ENCODE measurements around the gene CATSPERZ.

The CATSPERZ gene, protein sequence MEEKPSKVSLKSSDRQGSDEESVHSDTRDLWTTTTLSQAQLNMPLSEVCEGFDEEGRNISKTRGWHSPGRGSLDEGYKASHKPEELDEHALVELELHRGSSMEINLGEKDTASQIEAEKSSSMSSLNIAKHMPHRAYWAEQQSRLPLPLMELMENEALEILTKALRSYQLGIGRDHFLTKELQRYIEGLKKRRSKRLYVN
- 0 reads per million in 2 donors for total RNA-seq

GRCh38 chr11:64299847-64300648, at the start of gene CATSPERZ:
Gene CATSPERZ (plus strand): TSS chr11:64300358. CDS start chr11:64300411, 53 bp downstream.
- no peak for DNase-seq

GRCh38 chr11:64250415-64251015, 49.6 kb upstream of the CATSPERZ start:
- DNase-seq: no peak

DNA sequence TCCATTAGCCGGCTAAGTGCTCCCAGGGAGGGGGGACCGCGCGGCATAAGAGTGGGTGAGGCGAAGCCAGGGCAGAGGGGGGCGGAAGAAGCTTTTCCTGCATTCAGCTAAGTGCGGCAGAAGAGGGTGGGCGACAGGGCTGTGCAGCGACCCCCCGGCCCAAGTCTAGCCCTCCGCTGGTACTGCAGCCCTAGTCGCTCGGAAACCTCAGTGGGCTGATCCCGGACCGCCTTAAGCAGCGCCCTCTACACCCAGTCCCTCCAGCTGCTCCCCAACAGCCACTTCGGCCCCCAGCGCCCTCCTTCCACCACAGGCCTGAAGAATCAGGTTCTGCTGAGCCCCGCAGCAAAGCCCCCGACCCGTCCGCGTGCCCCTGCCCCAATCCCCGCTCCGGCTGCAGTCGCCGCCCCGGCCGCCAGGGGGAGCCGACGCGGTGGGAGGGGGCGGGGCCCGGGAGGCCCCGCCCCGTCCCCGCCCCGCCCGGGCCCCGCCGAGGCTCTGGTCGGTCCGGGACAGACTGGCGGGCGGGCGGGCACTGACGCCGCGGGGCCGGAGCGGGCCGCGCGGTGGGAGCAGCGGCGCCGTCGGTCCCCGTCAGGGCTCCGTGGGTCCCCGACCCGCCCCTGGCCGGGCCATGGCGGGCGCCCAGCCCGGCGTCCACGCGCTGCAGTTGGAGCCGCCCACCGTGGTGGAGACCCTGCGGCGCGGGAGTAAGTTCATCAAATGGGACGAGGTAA, 49.0 kb upstream of the CATSPERZ start, which contains the start of gene PLCB3:
TSS of gene PLCB3 (plus strand) at position 515 of the 737 bp plus-strand sequence. CDS start at position 635, 120 bp downstream.
- peak; percentile 57 for DNase-seq

DNA sequence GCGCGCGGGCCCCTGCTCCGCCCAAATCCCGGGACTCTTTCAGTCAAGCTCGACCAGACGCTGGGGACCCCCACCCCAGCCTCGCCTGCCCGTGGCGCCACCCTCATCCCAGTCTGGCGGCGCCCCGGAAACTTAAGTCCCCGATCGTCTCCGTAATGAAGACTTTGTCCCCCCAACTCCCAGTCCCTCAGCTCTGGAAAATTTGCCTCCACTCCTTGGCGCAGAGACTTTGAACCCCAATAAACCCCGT, 48.5 kb upstream of the CATSPERZ start:
- no peak for DNase-seq

DNA sequence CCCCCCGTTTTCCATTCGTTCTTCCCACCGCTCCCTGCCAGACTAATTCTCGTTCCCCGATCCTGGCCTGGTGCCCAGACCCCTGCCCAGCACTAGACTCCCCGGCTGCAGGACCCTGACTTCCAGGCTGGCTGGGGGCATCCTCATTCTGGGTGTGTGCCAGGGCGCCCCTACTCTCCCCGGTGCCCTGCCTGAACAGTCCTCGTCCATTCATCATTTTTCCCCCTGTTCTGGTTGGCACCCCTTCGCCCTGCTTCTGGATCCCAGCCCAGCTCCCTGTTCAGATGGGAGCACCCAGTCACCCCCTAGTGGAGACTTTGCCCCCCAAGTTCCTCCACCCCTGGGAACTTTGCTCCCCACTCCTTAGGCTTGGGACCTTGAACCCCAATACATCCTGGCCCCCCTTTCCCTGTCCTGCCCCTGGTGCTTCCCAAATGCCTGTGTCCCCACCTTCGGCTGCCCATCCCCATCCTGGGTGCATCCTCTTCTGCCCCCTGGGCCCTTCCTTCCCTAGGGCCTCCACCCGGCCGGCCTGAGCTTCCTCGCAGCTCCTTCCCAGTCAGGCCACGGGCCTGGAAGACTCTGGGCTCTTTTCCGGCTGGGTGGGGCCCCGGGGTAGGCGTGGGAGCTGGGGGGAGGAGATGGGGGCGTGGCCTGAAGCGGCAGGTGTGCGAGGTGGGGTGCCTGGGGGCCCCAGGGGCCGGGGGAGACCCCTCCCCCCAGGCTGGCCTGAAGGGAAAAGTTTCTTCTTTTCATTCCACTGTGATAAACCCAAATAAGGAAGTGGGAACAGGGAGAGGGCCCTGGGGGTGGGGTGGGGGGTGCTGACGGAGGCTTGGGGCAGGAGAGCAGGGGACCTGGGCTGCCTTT, 47.9 kb upstream of the CATSPERZ start:
- no peak for DNase-seq

- DNase-seq: no peak
These were observed 47.1 kb upstream of the CATSPERZ start for GRCh38 chr11:64253043-64253442.

DNA sequence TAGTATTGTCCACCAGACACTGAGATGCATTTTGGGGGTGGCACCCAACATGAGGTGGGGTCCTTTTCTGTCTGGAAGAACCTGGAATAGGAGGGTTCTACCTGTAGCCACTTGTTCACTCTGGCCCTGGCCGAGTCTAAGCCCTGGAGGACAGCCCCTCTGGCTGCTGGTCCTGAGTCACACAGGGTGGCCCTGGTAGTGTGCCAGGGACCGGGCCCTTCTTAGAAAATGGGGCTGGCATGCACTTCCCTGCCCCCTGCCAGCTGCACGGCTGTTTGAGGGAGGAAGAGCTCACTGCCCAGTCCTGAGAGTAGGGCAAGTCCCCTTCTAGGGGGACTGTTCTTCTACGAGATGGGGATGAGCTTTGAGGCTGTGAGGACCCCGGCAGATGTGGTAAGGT, 46.7 kb upstream of the CATSPERZ start:
- no peak for DNase-seq

DNA sequence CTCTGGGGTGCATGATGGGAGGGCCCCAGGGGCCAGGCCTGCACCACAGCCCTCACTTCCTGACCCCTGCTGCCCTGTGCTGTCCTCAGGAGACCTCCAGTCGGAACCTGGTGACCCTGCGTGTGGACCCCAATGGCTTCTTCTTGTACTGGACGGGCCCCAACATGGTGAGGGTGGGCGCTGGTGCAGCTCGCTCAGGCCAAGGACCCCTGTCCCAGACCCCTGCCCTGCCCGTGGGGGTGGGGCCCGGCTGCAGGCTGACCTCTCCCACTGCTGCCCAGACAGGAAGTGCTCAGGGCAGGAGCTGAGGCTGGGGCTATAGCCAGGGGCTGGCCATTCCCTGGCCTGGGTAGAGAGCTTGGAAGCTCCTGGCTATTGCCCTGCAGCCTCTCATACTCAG, 45.8 kb upstream of the CATSPERZ start:
- no peak for DNase-seq

- no peak for DNase-seq
These were observed 44.7 kb upstream of the CATSPERZ start for GRCh38 chr11:64255135-64256128.

- no peak for DNase-seq
These were observed 43.9 kb upstream of the CATSPERZ start for GRCh38 chr11:64256300-64256699.

DNA sequence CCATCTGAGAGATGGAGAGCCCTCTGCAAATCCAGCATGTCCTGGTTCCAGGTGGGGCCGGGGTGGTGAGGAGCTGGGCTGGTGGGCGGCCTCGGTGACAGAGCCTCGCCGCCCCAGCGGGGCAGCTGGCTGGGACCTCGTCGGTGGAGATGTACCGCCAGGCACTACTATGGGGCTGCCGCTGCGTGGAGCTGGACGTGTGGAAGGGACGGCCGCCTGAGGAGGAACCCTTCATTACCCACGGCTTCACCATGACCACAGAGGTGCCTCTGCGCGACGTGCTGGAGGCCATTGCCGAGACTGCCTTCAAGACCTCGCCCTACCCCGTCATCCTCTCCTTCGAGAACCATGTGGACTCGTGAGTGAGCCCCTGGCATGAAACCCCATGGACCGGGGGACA, 41.8 kb upstream of the CATSPERZ start:
- DNase-seq: no peak

- DNase-seq: no peak
These were observed 41.1 kb upstream of the CATSPERZ start for GRCh38 chr11:64258946-64259532.

GRCh38 chr11:64259533-64260067, 40.6 kb upstream of the CATSPERZ start:
- DNase-seq: no peak

DNA sequence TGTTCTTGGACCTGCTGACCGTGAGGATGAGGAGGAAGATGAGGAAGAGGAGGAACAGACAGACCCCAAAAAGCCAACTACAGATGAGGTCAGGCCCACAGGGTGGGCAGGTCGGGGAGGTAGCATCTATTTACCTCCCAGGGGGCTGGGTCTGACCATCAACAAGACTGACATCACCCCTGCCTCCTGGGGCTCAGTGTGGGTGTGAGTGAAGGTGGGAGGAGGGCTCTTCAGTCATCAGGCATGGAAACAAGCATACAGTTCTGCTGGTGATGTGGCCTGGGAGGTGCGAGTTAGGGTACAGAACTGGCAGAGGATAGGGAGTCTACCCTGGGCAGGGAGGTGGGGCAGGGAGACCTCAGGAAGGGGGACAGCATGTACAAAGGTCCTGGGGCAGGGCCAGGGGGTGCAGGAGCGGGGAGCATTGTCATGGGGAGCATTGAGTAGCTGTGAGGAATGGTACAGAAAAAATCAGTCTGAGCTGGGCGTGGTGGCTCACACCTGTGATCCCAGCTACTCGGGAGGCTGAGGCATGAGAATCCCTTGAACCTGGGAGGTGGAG, 39.9 kb upstream of the CATSPERZ start:
- DNase-seq: no peak

GRCh38 chr11:64261556-64262080, 38.5 kb upstream of the CATSPERZ start:
- no peak for DNase-seq

- no peak for DNase-seq
These were observed 37.7 kb upstream of the CATSPERZ start for GRCh38 chr11:64262271-64263002.

DNA sequence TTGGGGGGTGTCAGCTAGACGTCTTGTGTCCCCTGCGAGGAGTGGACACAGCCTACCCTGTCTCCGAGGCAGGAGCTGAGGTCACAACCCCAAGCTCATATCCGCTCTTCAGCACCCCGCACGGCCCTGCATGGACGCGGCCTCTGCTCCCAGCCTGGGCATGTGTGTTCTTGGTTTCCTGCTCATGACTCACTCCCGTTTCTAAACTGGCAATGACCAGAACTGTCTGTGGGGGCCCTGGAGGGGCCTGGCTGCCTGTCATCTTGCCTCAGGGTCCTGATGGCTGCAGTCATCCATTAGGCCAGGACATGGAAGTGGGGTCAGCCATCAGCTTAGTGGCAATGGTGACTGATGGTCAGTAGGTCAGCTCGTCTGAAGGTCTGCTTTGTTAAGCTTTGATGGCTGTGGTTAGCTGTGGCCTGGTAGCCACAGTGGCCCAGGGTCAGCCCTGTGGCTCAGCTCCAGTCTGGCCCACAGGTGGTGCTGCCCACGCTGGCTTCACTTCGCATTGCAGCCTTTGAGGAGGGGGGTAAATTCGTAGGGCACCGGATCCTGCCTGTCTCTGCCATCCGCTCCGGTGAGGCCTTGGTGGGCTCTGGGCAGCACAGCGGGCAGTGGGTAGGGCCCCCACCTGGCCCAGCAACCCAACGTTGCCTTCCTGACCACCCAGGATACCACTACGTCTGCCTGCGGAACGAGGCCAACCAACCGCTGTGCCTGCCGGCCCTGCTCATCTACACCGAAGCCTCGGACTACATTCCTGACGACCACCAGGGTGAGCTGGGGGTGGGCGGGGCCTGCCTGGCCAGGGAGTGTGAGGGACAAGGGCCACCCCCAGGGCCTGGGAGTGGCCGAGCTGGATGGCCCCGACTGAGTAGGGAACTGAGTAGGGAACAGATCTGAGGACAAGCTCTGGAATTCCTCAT, 36.9 kb upstream of the CATSPERZ start:
- DNase-seq: no peak

DNA sequence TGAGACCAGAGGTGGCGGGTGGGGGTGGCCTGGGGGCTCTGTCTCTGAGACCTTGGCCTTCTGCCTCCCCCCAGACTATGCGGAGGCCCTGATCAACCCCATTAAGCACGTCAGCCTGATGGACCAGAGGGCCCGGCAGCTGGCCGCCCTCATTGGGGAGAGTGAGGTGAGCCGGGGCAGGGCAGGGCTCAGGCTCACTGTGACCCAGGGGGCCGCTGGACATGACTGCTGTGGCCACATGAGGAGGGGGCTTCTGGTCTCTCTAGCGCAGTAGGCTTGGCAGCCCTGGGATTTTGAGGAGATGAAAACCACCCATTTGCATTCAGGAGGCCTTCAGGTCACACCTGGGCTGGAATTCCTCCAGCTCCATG, 36.2 kb upstream of the CATSPERZ start:
- no peak for DNase-seq
